ENCODE data around the gene LRG1. TPM values are rescaled to one million over a fixed set of nuclear protein-coding genes. Genes with fewer than 3 reads are reported as not detected.
A peak's percentile ranks its signal among the peaks of the same experiment; 100 is the strongest.

Gene LRG1
- total RNA-seq: 1 to 10 TPM in 2 of 4 donors, not detected in 2; 2.1 to 8.5 TPM

- WGBS, 2 donors (ENCODE audit: low coverage in 1 of 2): 39 to 56% methylated on average over 3 to 7 of the region's 14 CpGs
- TF ChIP-seq CTCF (IDR thresholded peaks at IDR 0.05) (no peak), EP300 (IDR thresholded peaks at IDR 0.05) (no peak), POLR2A (IDR thresholded peaks at IDR 0.05) (no peak), POLR2AphosphoS5 (IDR thresholded peaks at IDR 0.05) (no peak)
- H3K27ac ChIP-seq: peak within 1 kb of the TSS in 1 of 4 donors; percentile 39
- peaks cover 26% of the 10 kb centered on the region for H3K27me3 ChIP-seq
- H3K36me3 ChIP-seq: no peaks in the 10 kb centered on the region
- peaks cover 0 to 9% (median 0%) of the 10 kb centered on the region in 3 donors for H3K9me3 ChIP-seq
- no peak within 1 kb of the TSS for H3K4me3 ChIP-seq
- ATAC-seq: peak; percentile 64
- H3K4me1 ChIP-seq: peaks cover 0 to 11% (median 0%) of the 10 kb centered on the region in 3 donors
These were observed at the start of gene LRG1 for GRCh38 chr19:4539693-4540581. TSS of gene LRG1 (minus strand) at chr19:4540036. CDS start at chr19:4540013, 23 bp downstream.

GRCh38 chr19:4588291-4588761 is 48.5 kb upstream of the LRG1 start:
- H3K4me3 ChIP-seq: no peak overlapping the region
- H3K36me3 ChIP-seq: no peaks in the 10 kb centered on the region
- H3K4me1 ChIP-seq: peaks cover 0 to 18% (median 10%) of the 10 kb centered on the region in 3 donors
- peaks cover 77% of the 10 kb centered on the region for H3K27me3 ChIP-seq
- no peak for TF ChIP-seq POLR2AphosphoS5 (IDR thresholded peaks at IDR 0.05)
- TF ChIP-seq CTCF (IDR thresholded peaks at IDR 0.05): no peak
- H3K27ac ChIP-seq: no peak overlapping the region
- 58 to 68% methylated on average over 7 to 9 of the region's 9 CpGs for WGBS, 2 donors (ENCODE audit: low coverage in 1 of 2)
- H3K9me3 ChIP-seq: no peaks in the 10 kb centered on the region
- ATAC-seq: no peak

- ATAC-seq: no peak
- Histone ChIP-seq H3K9me3 (no peaks in the 10 kb centered on the region), H3K27ac (no peak overlapping the region), H3K27me3 (peaks cover 77% of the 10 kb centered on the region), H3K36me3 (no peaks in the 10 kb centered on the region), H3K4me1 (peaks cover 0 to 19% (median 10%) of the 10 kb centered on the region in 3 donors), H3K4me3 (no peak overlapping the region)
- TF ChIP-seq EP300 (IDR thresholded peaks at IDR 0.05) (no peak), POLR2A (IDR thresholded peaks at IDR 0.05) (no peak), CTCF (IDR thresholded peaks at IDR 0.05) (no peak), POLR2AphosphoS5 (IDR thresholded peaks at IDR 0.05) (no peak)
- 73 to 86% methylated on average over 1 to 4 of the region's 6 CpGs for WGBS, 2 donors (ENCODE audit: low coverage in 1 of 2)
These were observed 47.7 kb upstream of the LRG1 start for GRCh38 chr19:4587527-4587926.

DNA sequence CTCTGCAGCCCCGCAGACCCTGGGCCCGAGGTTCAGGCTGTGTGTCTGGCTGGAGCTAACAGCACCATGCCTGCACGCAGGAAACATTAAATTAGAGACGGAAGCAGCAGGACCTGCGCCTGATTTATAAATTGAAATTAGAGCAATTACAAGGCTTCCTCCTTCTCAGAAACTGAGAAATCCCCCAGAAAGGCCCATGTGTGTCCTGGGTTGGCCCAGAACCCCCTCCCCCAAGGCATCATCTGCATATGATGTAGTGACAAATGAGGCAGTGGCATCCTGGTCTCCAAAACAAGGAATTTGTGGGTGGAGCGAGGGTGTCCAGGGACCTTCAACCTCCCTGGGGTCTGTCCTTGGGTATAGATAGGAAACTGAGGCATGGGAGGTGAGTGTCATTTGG is 46.9 kb upstream of the LRG1 start:
- H3K27me3 ChIP-seq: peaks cover 77% of the 10 kb centered on the region
- TF ChIP-seq POLR2AphosphoS5 (IDR thresholded peaks at IDR 0.05): no peak
- no peak for TF ChIP-seq EP300 (IDR thresholded peaks at IDR 0.05)
- TF ChIP-seq POLR2A (IDR thresholded peaks at IDR 0.05): no peak
- TF ChIP-seq CTCF (IDR thresholded peaks at IDR 0.05): no peak

More for the DNA sequence above, 46.9 kb upstream of the LRG1 start:
- H3K27ac ChIP-seq: no peak overlapping the region
- no peaks in the 10 kb centered on the region for H3K9me3 ChIP-seq
- WGBS, 2 donors (ENCODE audit: low coverage in 1 of 2): 88 to 100% methylated on average over 1 to 2 of the region's 6 CpGs
- no peak for ATAC-seq
- H3K36me3 ChIP-seq: no peaks in the 10 kb centered on the region
- H3K4me1 ChIP-seq: peaks cover 0 to 23% (median 10%) of the 10 kb centered on the region in 3 donors
- no peak overlapping the region for H3K4me3 ChIP-seq

Measured in gastroesophageal sphincter (tissue), 4 donors.